ENCODE data around the gene HDAC9.

DNA sequence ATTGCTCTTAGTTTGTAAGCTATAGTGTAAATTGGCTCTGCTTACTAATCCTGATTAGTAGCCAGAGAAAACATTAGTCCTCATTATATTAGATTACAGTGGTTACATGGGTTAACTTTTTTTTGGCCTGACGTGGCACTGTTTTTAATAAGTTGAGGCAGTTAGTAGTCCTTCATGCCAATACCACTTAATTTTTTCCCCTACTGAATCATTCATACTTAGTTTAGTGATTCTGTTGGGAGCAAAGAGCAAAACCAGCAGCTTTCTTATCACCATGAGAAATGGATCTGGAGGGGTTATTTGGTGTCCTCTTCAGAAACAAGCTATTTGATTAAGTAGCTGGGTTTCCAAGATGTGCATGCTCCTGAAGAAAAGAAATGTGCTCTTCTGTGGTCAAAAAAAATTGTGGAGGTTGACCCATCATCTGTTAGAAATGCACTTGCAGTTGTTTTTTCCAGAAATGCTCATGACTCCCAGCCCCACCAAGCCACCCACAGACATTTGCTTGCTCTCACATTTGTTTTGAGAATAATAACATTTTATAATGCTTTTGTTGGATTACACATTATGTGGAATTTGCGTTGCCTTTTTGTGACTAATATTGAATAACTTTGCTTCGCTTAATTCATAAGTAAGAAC, 258.5 kb downstream of the HDAC9 start:
- TF ChIP-seq, protein P1, sequence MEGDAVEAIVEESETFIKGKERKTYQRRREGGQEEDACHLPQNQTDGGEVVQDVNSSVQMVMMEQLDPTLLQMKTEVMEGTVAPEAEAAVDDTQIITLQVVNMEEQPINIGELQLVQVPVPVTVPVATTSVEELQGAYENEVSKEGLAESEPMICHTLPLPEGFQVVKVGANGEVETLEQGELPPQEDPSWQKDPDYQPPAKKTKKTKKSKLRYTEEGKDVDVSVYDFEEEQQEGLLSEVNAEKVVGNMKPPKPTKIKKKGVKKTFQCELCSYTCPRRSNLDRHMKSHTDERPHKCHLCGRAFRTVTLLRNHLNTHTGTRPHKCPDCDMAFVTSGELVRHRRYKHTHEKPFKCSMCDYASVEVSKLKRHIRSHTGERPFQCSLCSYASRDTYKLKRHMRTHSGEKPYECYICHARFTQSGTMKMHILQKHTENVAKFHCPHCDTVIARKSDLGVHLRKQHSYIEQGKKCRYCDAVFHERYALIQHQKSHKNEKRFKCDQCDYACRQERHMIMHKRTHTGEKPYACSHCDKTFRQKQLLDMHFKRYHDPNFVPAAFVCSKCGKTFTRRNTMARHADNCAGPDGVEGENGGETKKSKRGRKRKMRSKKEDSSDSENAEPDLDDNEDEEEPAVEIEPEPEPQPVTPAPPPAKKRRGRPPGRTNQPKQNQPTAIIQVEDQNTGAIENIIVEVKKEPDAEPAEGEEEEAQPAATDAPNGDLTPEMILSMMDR (IDR thresholded peaks at IDR 0.05; ENCODE audit: low read depth, low read length): no peak
- no peak for TF ChIP-seq EZH2phosphoT487 (IDR thresholded peaks at IDR 0.05; ENCODE audit: low read depth)

Measured in OCI-LY3 (cell line).